Body of pancreas (tissue), 4 donors: Measurements from ENCODE around the gene RANBP10. TPM values are rescaled to one million over a fixed set of nuclear protein-coding genes. Genes with fewer than 3 reads are reported as not detected.

Experiments used
- ATAC-seq: fragments of 150-250 bp; one replicate; pipeline ENCODE4 v1.9.1; 2016
- DNase-seq, 4 donors: peaks; one replicate each; pipeline ENCODE4 v3.0.0-alpha.2; 2019
- H3K27ac ChIP-seq, 4 donors: fragments of 200-600 bp; sonication (generic); 1 replicate in 3 of 4; 2 replicates in 1 of 4; pipeline versions ENCODE4 v1.5.1 to v1.6.1; 2016 to 2019; ENCODE audit warnings: mild to moderate bottlenecking in 1 of 4, mixed read lengths in 1 of 4, moderate library complexity in 1 of 4
- H3K27me3 ChIP-seq, 2 donors: fragments of 200-600 bp; sonication (generic); one replicate each; pipeline ENCODE4 v1.6.0; 2016; ENCODE audit warnings: mild to moderate bottlenecking in 1 of 2
- H3K36me3 ChIP-seq, 2 donors: fragments of 200-600 bp; sonication (generic); replicated peaks in 1 of 2; 2 replicates each; pipeline ENCODE4 v1.5.1; 2016; ENCODE audit warnings: low read depth in 2 of 2; ENCODE audit not compliant: insufficient read depth in 1 of 2
- H3K4me1 ChIP-seq: fragments of 200-600 bp; sonication (generic); one replicate; pipeline ENCODE4 v1.6.0; 2016
- H3K4me3 ChIP-seq, 2 donors: fragments of 200-600 bp; sonication (generic); 1 replicate in 1 of 2; 2 replicates in 1 of 2; pipeline ENCODE4 v1.5.1; 2016 to 2019
- H3K9me3 ChIP-seq, 3 donors: fragments of 200-600 bp; sonication (generic); 1 replicate in 2 of 3; 2 replicates in 1 of 3; pipeline ENCODE4 v1.5.1; 2016
- POLR2A ChIP-seq, 3 donors: fragments of 450-650 bp; IDR thresholded peaks; one replicate each; pipeline ENCODE4 v1.6.1; 2016; ENCODE audit warnings: antibody characterized with exemption in 3 of 3, mild to moderate bottlenecking in 2 of 3
- WGBS, 2 donors: methylation state at CpG; one replicate each; pipeline ENCODE4 v1.1.5; 2017; 5-methylcytosine and 5-hydroxymethylcytosine counted together
- intact Hi-C: fragments of 100-400 bp; cut with DNase I; formaldehyde crosslinking; loops from one replicate; pipeline ENCODE4 v1.15.1; 2023
- total RNA-seq, 2 donors: library from RNA; depleted of rRNA; stranded (reverse); fragments of >200 nt; gene quantifications; one replicate each; pipeline ENCODE4 v1.1.0, GENCODE V29; 2016
- TF ChIP-seq, protein P1 (sequence below), 7 experiments: fragments of 450-650 bp in 4 of 7; fragments of 200-600 bp in 3 of 7; sonication (generic) in 3 of 7; IDR thresholded peaks; one replicate each; pipeline ENCODE4 v1.5.1; 2016 to 2019; ENCODE audit warnings: antibody characterized with exemption in 7 of 7

RANBP10 gene
- total RNA-seq, 2 donors from 2014 or later: 6.3 to 9.3 TPM

DNA sequence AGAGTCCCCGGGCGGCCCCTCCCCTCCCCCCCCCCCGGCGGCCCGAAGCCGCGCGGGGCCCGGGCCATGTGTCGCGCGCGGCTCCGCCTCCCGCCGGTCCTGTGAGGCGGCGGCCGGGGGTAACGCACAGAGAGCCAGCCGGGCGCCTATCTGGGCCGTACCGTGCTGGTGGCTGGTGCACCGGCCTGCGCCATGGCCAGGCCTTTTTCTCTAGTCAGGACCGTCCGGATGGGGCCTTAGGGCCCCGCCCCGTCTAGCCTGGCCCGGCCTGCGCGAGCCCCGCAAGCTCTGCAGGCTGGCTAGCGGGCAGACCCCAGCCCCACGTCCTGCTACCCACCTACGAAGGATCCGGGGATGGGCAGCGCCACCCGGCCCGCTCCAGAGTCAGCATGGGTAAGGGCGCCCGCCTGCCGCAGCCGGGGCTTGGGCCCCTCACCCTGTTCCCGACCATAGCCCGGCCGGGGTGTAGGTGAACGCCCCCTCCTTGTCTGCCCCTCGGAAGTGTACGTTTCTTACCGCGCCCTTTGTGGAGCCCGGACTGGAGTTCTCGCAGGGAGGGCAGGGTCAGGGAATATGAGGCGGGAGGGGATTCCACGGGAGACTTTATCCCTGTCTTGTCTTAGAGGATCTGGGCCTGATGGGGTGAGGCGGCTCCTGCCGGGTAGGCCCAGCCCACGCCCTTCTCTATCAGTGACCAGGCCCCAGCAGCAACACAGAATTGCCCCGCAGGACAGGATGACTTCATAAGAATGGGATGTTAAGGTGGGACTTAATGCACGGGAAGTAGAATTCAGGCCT lies 40.9 kb upstream of the RANBP10 start, which contains the start of gene CENPT:
CENPT (minus strand) TSS at position 630 of the 798 bp plus-strand sequence. CDS start 13,834 bp downstream, outside the sequence.
- intact Hi-C loops: no loop called here
- Histone ChIP-seq H3K27ac (peak within 1 kb of the TSS; percentile 75 to 96 (median 90)), H3K36me3 (no peaks in the 10 kb centered on the region), H3K4me1 (peaks cover 56% of the 10 kb centered on the region), H3K27me3 (no peaks in the 10 kb centered on the region), H3K9me3 (no peaks in the 10 kb centered on the region), H3K4me3 (peak within 1 kb of the TSS; percentile 89 to 97)
- ATAC-seq: peak; percentile 62
- peak; percentile 63 to 76 (median 69) for DNase-seq
- 0 to 1% methylated on average over 18 to 37 of the region's 62 CpGs for WGBS, 2 donors
- TF ChIP-seq POLR2A (IDR thresholded peaks at IDR 0.05): peak; percentile 4 to 44 (median 20)
- TF ChIP-seq, protein P1, sequence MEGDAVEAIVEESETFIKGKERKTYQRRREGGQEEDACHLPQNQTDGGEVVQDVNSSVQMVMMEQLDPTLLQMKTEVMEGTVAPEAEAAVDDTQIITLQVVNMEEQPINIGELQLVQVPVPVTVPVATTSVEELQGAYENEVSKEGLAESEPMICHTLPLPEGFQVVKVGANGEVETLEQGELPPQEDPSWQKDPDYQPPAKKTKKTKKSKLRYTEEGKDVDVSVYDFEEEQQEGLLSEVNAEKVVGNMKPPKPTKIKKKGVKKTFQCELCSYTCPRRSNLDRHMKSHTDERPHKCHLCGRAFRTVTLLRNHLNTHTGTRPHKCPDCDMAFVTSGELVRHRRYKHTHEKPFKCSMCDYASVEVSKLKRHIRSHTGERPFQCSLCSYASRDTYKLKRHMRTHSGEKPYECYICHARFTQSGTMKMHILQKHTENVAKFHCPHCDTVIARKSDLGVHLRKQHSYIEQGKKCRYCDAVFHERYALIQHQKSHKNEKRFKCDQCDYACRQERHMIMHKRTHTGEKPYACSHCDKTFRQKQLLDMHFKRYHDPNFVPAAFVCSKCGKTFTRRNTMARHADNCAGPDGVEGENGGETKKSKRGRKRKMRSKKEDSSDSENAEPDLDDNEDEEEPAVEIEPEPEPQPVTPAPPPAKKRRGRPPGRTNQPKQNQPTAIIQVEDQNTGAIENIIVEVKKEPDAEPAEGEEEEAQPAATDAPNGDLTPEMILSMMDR (IDR thresholded peaks at IDR 0.05): peak in 1 of 7 experiments; percentile 12

- 1 to 4% methylated on average over 17 to 56 of the region's 57 CpGs for WGBS, 2 donors
- ATAC-seq (peak; percentile 82), DNase-seq (peak; percentile 95 to 97 (median 96))
- H3K27me3 ChIP-seq: no peaks in the 10 kb centered on the region
- H3K4me3 ChIP-seq: peak within 1 kb of the TSS; percentile 89 to 97
- intact Hi-C loops: no loop called here
- H3K36me3 ChIP-seq: no peaks in the 10 kb centered on the region
- peak within 1 kb of the TSS; percentile 75 to 96 (median 90) for H3K27ac ChIP-seq
- no peaks in the 10 kb centered on the region for H3K9me3 ChIP-seq
- H3K4me1 ChIP-seq: peaks cover 58% of the 10 kb centered on the region
- TF ChIP-seq, protein P1 (IDR thresholded peaks at IDR 0.05): peak in 1 of 7 experiments; percentile 26
- TF ChIP-seq POLR2A (IDR thresholded peaks at IDR 0.05): peak; percentile 66 to 75 (median 71)
Observed at GRCh38 chr16:67846320-67847063, 40.1 kb upstream of the RANBP10 start, which contains the start of gene NUTF2. TSS of gene NUTF2 (plus strand) at chr16:67846933. CDS start at chr16:67865131, 18,198 bp downstream.

DNA sequence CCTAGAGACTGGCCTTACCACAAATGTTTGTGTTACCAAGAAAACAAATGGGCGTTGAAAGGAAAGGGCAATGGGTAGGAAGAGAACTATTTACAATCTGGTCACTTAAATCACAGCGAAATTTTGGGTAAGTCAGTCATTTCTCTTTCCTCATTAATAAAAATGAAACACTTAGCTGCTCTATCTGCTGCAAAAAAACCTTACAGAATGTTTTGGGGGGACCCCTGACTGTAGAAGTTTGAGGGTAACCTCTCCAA lies 39.6 kb upstream of the RANBP10 start:
- Histone ChIP-seq H3K36me3 (no peaks in the 10 kb centered on the region), H3K4me3 (peak overlapping the region; percentile 14 to 89), H3K27ac (peak overlapping the region; percentile 75 to 96 (median 90)), H3K27me3 (no peaks in the 10 kb centered on the region), H3K4me1 (peaks cover 61% of the 10 kb centered on the region), H3K9me3 (no peaks in the 10 kb centered on the region)
- intact Hi-C loops: no loop called here
- TF ChIP-seq, protein P1 (IDR thresholded peaks at IDR 0.05): no peak
- TF ChIP-seq POLR2A (IDR thresholded peaks at IDR 0.05): no peak
- DNase-seq (no peak), ATAC-seq (no peak)
- 10 to 18% methylated on average over 2 of the region's 2 CpGs for WGBS, 2 donors

DNA sequence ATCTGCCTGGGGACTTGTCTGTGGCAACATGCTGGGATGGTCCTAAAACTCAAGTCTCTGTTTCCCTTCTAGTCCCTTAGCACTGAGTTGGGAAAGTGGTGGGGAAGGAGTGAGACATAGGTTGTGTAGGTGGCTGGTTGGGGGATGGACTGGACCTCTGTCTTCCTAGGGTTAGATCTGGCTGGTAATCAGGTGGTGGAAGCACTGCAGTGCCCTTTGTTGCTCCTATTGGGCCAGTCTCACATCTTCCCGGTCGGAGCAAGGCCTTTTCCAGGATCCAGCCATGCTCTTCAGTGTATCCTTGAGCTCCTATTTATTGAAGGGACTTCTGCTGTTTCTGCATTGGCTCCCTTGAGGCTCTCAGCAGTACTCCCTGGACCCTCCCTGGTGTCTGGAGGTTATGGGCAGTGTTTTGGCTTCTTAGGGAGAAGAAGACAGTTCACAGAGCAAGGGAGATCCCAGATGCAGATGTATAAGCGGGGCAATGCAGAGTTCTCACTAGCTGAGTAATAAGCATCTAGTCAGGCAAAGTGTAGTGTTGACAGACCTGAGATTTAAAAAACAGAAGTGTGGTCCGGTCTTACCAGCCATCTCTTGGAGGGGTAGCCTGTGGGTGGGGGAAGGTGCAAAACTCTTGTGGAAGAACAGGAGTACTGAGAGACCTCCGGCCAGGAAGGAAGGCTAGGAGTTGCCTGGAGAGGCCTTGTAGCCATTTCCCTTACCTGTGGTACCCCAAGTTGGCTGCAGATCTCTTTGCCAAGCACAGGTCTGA lies 39.1 kb upstream of the RANBP10 start:
- Histone ChIP-seq H3K9me3 (no peaks in the 10 kb centered on the region), H3K36me3 (no peaks in the 10 kb centered on the region), H3K27ac (peak overlapping the region; percentile 75 to 96 (median 90)), H3K4me3 (no peak overlapping the region), H3K4me1 (peaks cover 61% of the 10 kb centered on the region), H3K27me3 (no peaks in the 10 kb centered on the region)
- DNase-seq (no peak), ATAC-seq (no peak)
- TF ChIP-seq POLR2A (IDR thresholded peaks at IDR 0.05): no peak
- TF ChIP-seq, protein P1 (IDR thresholded peaks at IDR 0.05): no peak
- intact Hi-C loops: no loop called here
- WGBS, 2 donors: 70 to 79% methylated on average over 5 of the region's 5 CpGs
